Ascending aorta (tissue), 2 donors: ENCODE measurements around the gene MRC2. TPM values are rescaled to one million over a fixed set of nuclear protein-coding genes. Genes with fewer than 3 reads are reported as not detected.
"Not testable (repeated sequence)": the region's sequence is repeated elsewhere in the genome, so short reads cannot be mapped to it uniquely, and the experiment has no call there.

ENCODE experiments used
- DNase-seq, 2 donors: peaks; one replicate each; pipeline ENCODE4 v3.0.0-alpha.2; 2019; ENCODE audit warnings: low spot score in 2 of 2
- H3K27ac ChIP-seq, 2 donors: fragments of 200-600 bp; sonication (generic); one replicate each; pipeline ENCODE4 v1.5.1; 2016 to 2017; ENCODE audit warnings: mild to moderate bottlenecking in 1 of 2
- H3K27me3 ChIP-seq: fragments of 200-600 bp; sonication (generic); one replicate; pipeline ENCODE4 v1.5.1; 2017
- H3K36me3 ChIP-seq, 2 donors: fragments of 200-600 bp; sonication (generic); one replicate each; pipeline ENCODE4 v1.5.1; 2016
- H3K4me1 ChIP-seq, 2 donors: fragments of 200-600 bp; sonication (generic); one replicate each; pipeline ENCODE4 v1.5.1; 2016 to 2017; ENCODE audit warnings: mild to moderate bottlenecking in 1 of 2
- H3K4me3 ChIP-seq, 2 donors: fragments of 200-600 bp; sonication (generic); one replicate each; pipeline ENCODE4 v1.5.1; 2016 to 2017; ENCODE audit warnings: mild to moderate bottlenecking in 1 of 2
- H3K9me3 ChIP-seq, 2 donors: fragments of 200-600 bp; sonication (generic); one replicate each; pipeline ENCODE4 v1.5.1; 2016
- CTCF ChIP-seq, 3 experiments: fragments of 200-600 bp in 2 of 3; fragments of 450-650 bp in 1 of 3; sonication (generic) in 2 of 3; IDR thresholded peaks; one replicate each; pipeline ENCODE4 v1.5.1; 2016 to 2019; ENCODE audit warnings: antibody characterized with exemption in 3 of 3, mild to moderate bottlenecking in 1 of 3, moderate library complexity in 1 of 3
- intact Hi-C: fragments of 100-400 bp; cut with DNase I; formaldehyde crosslinking; loops from one replicate; pipeline ENCODE4 v1.15.1; 2023
- total RNA-seq: library from RNA; depleted of rRNA; stranded (reverse); fragments of >200 nt; gene quantifications from one replicate; pipeline ENCODE4 v1.1.0, GENCODE V29; 2016

The MRC2 gene
- total RNA-seq, 1 donor from 2014 or later: 147 TPM

DNA sequence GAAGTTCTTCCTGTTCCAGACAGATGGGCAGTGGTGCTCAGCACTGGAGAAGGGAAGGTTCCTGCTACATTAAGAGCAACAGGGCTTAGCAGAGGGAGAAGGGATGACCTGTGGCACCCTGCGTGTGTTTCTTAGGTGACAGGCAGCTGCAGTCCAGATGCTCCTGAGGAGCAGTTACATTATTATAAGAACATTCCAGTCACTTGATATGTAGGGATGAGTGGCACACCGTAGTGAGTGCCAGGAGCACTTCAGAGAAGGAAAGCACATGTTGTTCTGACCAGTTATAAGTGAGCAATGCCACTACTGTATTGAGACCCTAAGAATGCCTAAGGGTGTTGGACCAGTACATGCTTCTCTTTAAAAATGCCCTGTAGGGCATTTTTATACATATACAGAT is 39.9 kb upstream of the MRC2 start:
- no peak for TF ChIP-seq CTCF (IDR thresholded peaks at IDR 0.05)
- H3K4me3 ChIP-seq: no peak overlapping the region
- peaks cover 17 to 54% of the 10 kb centered on the region in 2 donors for H3K36me3 ChIP-seq
- no peaks in the 10 kb centered on the region for H3K27me3 ChIP-seq
- no peak overlapping the region for H3K27ac ChIP-seq
- intact Hi-C loops: no loop called here
- DNase-seq: no peak
- H3K9me3 ChIP-seq: no peaks in the 10 kb centered on the region
- no peaks in the 10 kb centered on the region for H3K4me1 ChIP-seq

DNA sequence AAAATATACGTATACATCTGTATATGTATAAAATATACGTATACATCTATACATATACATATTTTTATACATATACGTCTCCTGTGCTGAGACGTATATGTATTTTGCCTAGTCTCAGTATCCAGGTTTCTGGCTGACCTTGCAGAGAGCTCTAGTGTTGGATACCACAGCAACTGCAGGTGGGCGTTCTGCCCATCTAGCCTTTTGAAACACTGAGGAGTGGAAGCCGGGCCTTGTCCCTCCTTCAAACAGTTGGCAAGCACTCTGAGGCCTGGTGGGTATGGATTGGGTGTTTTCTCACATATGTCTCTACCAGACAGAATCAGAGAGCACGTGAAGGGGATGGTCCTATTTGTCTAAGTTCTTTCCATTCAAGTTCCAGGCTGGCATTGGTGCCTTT is 39.4 kb upstream of the MRC2 start:
- Histone ChIP-seq H3K9me3 (no peaks in the 10 kb centered on the region), H3K4me3 (no peak overlapping the region), H3K27ac (no peak overlapping the region), H3K4me1 (no peaks in the 10 kb centered on the region), H3K27me3 (no peaks in the 10 kb centered on the region), H3K36me3 (peaks cover 17 to 55% of the 10 kb centered on the region in 2 donors)
- intact Hi-C loops: no loop called here
- no peak for TF ChIP-seq CTCF (IDR thresholded peaks at IDR 0.05)
- no peak for DNase-seq

- no peak for TF ChIP-seq CTCF (IDR thresholded peaks at IDR 0.05)
- H3K4me1 ChIP-seq: no peaks in the 10 kb centered on the region
- intact Hi-C loops: no loop called here
- no peak overlapping the region for H3K4me3 ChIP-seq
- no peak for DNase-seq
- H3K36me3 ChIP-seq: peaks cover 25 to 58% of the 10 kb centered on the region in 2 donors
- no peaks in the 10 kb centered on the region for H3K27me3 ChIP-seq
- no peak overlapping the region for H3K27ac ChIP-seq
- H3K9me3 ChIP-seq: no peaks in the 10 kb centered on the region
Measured at GRCh38 chr17:62591333-62591732, 36.1 kb upstream of the MRC2 start.

- H3K9me3 ChIP-seq, DNase-seq, H3K4me3 ChIP-seq, H3K27ac ChIP-seq, intact Hi-C loops, H3K4me1 ChIP-seq, H3K27me3 ChIP-seq: not testable (repeated sequence)
- peaks cover 23 to 58% of the 10 kb centered on the region in 2 donors for H3K36me3 ChIP-seq
Measured at GRCh38 chr17:62591822-62592221, 35.6 kb upstream of the MRC2 start.

DNA sequence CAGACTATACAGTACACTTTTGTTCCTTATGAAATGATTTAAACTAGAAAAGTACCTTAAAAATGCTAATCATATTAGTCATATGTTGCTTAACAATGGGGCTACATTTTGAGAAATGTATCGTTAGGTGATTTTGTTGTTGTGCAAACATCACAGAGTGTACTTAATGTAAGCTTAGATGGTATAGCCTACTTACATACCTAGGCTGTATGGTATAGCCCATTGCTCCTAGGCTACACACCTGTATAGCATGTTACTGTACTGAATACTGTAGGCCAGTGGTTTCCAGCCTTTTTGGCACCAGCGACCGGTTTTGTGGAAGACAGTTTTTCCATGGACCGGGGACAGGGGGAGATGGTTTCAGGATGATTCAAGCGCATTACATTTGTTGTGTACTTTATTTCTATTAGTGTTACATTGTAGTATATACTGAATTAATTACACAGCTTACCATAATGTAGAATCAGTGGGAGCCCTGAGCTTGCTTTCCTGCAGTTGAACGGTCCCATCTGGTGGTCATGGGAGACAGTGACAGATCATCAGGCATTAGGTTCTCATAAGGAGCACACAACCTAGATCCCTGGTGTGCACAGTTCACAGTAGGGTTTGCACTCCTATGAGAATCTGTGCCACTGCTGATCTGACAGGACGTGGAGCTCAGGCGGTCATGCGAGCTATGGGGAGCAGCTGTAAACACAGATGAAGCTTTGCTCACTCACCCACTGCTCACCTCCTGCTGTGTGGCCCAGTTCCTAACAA is 35.0 kb upstream of the MRC2 start:
- no peak for TF ChIP-seq CTCF (IDR thresholded peaks at IDR 0.05)
- intact Hi-C loops: no loop called here
- no peak overlapping the region for H3K27ac ChIP-seq
- DNase-seq: no peak
- H3K4me3 ChIP-seq: no peak overlapping the region
- H3K36me3 ChIP-seq: peaks cover 27 to 58% of the 10 kb centered on the region in 2 donors
- no peaks in the 10 kb centered on the region for H3K9me3 ChIP-seq
- H3K4me1 ChIP-seq: no peaks in the 10 kb centered on the region
- H3K27me3 ChIP-seq: no peaks in the 10 kb centered on the region

- Histone ChIP-seq H3K27ac (no peak overlapping the region), H3K9me3 (no peaks in the 10 kb centered on the region), H3K4me3 (no peak overlapping the region), H3K36me3 (peaks cover 25 to 50% of the 10 kb centered on the region in 2 donors), H3K4me1 (no peaks in the 10 kb centered on the region), H3K27me3 (no peaks in the 10 kb centered on the region)
- DNase-seq: no peak
- TF ChIP-seq CTCF (IDR thresholded peaks at IDR 0.05): no peak
- intact Hi-C loops: no loop called here
Measured at GRCh38 chr17:62595484-62595883, 32.0 kb upstream of the MRC2 start.
